ENCODE results near the gene THAP11. TPM values are rescaled to one million over a fixed set of nuclear protein-coding genes. Genes with fewer than 3 reads are reported as not detected.

The THAP11 gene
- total and polyA plus RNA-seq, 2 of the 13 experiments (the other 11 are each of a cell fraction or from before 2014, with no cell fraction given), result 44.2 to 53.4 TPM

GRCh38 chr16:67846320-67847063 lies 4.4 kb downstream of the THAP11 start, which contains the start of gene NUTF2 (continued):
- TF ChIP-seq ZBTB3 (CRISPR knock-in tag; IDR thresholded peaks at IDR 0.05; ENCODE audit: borderline replicate concordance, low read depth) (peak; percentile 87; the same call in 1 of the 2 replicates), RORA (CRISPR knock-in tag; IDR thresholded peaks at IDR 0.05) (no peak), GTF3A (CRISPR knock-in tag; conservative IDR thresholded peaks at IDR 0.05) (0 out of 2 replicates have a peak, but pooled peaks have one; percentile 38), ZNF12 (CRISPR knock-in tag; IDR thresholded peaks at IDR 0.05) (no peak; the same call in 1 of the 2 replicates), CAMTA2 (CRISPR knock-in tag; IDR thresholded peaks at IDR 0.05; ENCODE audit: borderline replicate concordance) (peak; percentile 51; the same call in 1 of the 2 replicates), MEIS1 (CRISPR knock-in tag; IDR thresholded peaks at IDR 0.05; ENCODE audit: borderline replicate concordance) (peak; percentile 82; the same call in 1 of the 2 replicates), ZKSCAN1 (IDR thresholded peaks at IDR 0.05; ENCODE audit: low read length) (0 out of 2 replicates have a peak, but pooled peaks have one; percentile 54), SMAD9 (CRISPR knock-in tag; IDR thresholded peaks at IDR 0.05) (peak; percentile 36), MAFG (CRISPR knock-in tag; IDR thresholded peaks at IDR 0.05) (no peak), CENPT (CRISPR knock-in tag; IDR thresholded peaks at IDR 0.05; ENCODE audit: low read depth) (0 out of 2 replicates have a peak, but pooled peaks have one; percentile 38), ZNF407 (CRISPR knock-in tag; IDR thresholded peaks at IDR 0.05; ENCODE audit: not compliant biosample characterization) (peak; percentile 94), SMARCE1 (IDR thresholded peaks at IDR 0.05; ENCODE audit: borderline replicate concordance) (no peak), CCAR2 (optimal IDR thresholded peaks at IDR 0.05; ENCODE audit: low read depth, low read length) (peak; percentile 94), KDM3A (CRISPR knock-in tag; IDR thresholded peaks at IDR 0.05; ENCODE audit: low read depth) (peak; percentile 85), FOXK1 (CRISPR knock-in tag; IDR thresholded peaks at IDR 0.05; ENCODE audit: borderline replicate concordance, low read depth) (peak; percentile 89), TBX2 (CRISPR knock-in tag; IDR thresholded peaks at IDR 0.05; ENCODE audit: borderline replicate concordance) (peak; percentile 92), SMYD3 (CRISPR knock-in tag; IDR thresholded peaks at IDR 0.05) (no peak), REXO4 (CRISPR knock-in tag; IDR thresholded peaks at IDR 0.05; ENCODE audit: borderline replicate concordance) (no peak), ZNF841 (CRISPR knock-in tag; IDR thresholded peaks at IDR 0.05; ENCODE audit: borderline replicate concordance) (no peak)
- TF ChIP-seq, protein P1, sequence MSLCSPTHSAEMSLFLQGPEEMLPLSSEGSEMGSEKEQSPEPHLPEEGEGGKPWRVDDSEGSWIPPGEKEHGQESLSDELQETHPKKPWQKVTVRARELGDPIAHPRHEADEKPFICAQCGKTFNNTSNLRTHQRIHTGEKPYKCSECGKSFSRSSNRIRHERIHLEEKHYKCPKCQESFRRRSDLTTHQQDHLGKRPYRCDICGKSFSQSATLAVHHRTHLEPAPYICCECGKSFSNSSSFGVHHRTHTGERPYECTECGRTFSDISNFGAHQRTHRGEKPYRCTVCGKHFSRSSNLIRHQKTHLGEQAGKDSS (CRISPR knock-in tag; IDR thresholded peaks at IDR 0.05; ENCODE audit: borderline replicate concordance, low read depth), result no peak; the same call in 1 of the 2 replicates

All from HepG2 (cell line).